NCI-H510A (cell line): ENCODE measurements around the gene GTF3C1.

Experiments used
- DNase-seq: peaks from one replicate; lab custom pipeline; 2025; lab: John Stamatoyannopoulos, UW

GTF3C1 gene

DNA sequence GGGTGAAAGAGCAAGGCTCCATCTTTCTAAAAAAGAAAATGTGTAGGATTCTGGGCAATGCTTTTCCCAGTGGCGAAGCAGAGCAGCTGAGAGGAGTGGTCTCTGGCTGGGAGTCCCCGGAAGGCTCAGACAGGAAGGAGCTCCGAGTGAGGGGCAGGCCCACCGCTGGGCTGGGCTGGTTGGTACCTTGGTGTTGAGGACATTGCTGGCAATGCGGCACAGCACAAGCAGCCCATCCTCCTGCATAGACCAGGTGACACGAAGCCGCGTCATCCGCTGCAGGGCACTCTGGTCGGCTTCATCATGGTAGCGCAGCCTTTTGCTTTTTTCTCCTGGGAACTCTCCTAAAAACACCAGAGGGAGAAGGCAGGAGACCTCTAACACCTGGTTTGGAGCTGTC, 63.9 kb downstream of the GTF3C1 start:
- DNase-seq, result no peak

DNA sequence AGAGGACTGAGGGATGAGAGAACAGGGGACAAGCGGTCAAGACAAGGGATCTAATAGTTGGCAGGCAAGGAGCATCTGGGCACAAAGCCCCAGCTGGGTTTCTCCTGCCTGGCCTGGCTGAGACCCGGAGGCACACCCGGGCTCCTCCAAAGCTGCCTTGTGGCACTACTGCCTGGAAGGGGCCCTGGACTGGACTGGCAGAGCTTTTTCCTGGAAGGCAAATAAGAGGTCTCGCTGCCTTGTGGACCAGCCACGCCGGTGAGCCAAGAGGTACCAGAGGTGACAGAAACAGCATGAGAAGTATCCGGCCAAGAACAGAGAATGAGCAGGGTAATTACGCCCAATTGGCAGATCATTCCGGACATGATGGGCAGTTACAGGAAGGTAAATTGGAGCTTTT, 64.6 kb downstream of the GTF3C1 start:
- DNase-seq, result no peak

DNA sequence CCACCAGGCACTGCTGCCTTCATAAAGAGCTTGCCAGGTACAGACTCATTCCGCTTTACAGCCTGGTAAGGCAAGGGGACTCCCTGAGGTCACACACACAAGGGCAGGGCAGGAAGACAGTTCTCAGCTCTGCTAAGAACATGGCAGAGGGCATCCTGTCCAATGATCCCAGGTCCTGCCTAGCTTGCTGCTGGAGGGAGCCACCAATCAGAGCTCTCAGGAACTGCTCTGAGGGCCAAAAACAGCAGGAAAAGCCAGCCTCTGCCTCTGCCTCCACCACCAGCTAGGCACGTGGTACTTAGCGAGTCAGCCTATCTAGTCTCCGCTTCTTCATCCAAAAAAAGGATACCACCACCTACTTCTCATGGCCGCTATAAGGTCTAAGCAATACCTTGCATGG, 66.1 kb downstream of the GTF3C1 start:
- DNase-seq, result no peak

DNA sequence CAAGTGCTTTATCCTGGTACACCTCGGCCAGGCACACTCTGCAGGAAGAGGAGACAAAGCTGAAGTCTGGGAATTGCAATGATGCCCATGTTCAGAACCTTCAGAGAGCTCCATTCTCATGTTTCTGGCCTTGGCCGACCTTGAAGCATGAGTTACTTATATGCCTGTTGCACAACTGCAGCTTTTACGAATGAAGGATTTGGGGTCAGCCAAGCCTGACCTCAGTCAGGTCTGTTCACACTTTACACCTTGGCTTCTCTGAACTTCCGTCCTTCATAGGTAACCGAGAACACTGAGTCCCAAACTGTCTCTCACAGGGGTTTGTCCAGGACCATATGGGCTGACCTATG, 66.7 kb downstream of the GTF3C1 start:
- DNase-seq, result no peak

DNA sequence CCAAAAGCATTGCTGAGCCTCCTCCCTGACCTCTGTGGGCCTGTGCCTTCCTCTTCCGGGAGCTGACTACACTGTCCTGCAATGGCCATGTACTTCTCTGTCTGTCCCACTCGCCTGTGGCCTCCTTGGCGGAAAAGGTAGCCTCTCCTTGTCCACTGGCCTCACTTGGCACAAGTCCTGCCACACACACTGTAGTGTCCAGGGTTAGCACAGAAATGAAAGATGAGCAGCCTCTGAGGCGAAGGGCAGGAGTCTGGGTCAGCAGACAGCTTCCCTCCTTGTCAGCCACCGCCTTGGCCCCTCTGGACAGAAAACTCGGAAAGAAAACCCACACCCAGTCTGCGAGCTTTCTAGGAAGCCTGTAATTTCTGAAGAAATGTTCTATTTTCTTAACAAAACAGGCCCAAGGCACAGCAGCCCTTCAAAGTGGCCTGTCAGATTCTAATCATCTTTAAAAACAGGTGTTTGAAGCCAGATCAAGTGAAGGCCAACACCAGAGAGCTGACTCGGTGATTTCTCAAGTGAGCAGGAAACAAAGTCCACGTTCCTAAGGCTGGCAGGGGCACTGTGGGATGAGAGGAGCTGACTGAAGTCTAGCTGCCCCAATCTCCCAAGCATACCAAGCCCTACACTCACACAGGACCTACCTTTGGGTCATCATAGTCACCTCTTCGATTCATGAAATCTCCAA, 67.2 kb downstream of the GTF3C1 start:
- DNase-seq, result no peak

DNA sequence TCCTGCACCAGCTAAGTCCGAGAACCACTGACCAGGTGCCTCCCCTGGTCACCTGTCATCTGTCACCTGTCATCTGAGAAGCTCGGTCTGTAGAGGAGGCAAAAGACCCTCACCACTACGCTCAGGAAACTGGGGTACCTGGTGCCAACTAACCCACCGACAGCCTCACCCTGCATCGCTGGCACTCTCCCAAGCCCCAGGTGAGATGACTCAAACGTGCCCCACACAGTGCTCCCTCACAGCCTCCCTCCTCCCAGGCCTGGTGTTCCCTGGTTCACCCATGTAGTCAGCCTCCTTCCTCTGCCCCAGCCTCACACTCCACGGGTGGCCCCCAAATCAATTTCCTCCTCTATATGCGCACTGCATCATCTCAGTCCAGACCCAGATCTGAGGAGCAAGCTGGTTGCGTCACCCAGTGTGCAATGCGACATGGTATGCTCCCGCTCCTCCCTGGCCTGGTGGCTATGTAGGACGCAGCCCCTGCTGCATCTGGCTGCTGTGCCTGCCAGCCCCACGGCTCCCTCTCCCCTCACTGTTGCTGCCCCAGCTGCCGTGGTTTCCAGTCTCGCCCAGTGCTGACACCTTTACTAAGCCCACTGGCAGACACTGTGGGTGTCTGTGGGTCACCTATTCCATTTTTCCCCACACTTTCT, 68.3 kb downstream of the GTF3C1 start:
- DNase-seq, result no peak

DNA sequence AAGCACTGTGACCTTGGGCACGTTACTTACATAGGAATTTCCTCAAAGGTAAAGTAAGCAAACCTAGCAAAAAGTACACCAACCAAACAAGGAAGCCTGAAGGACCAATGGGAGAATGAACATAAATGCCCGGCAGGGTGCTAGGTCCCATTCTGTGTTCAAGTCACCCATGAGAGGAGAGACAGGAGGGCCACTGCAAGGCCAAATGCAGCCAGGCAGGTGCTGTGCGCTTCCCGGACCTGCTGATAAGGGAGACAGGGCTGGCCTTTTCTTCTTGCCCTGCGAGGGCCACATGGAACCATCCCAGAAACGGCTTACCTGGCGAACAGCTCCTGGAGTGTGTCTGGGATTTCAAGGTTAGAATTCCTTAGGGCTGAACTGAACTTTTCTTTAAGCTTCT, 69.0 kb downstream of the GTF3C1 start:
- no peak for DNase-seq

DNA sequence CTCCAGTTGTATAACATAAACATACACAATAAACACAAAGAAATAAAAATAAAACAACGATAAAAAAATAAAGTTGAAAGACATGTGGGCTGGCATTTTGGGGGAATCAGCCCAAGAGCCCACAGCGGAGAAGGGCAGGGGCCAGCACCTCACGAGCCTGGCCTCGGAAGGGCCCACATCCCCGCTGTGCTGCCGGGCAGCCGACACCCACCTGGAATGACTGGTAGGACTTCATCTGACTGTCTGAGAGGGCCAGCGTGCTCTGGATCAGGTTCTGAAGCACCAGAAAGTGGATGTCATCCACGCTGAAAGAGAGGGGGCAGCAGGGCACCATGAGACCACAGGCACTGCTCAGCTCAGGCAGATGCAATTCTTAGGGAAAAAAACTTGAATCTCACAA, 73.5 kb downstream of the GTF3C1 start:
- no peak for DNase-seq

DNA sequence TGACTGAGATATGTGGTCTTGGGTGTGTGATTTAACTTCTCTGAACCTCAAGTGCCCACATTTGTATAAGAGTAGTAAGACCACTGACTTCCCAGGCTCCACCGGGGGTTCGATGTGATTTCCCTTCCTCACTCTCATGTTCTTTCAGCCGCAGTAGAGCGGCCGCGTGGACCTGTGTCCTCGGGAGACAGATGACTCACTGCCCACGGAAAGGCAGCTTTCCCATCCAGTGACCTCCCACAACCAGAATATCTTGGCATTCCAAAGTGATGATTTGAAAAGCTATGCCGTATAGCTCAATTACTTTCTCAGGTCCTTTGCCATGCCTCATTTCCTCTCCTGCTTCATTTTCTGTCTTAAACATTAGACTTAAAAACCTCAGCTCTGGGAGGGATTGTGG, 74.2 kb downstream of the GTF3C1 start:
- no peak for DNase-seq

DNA sequence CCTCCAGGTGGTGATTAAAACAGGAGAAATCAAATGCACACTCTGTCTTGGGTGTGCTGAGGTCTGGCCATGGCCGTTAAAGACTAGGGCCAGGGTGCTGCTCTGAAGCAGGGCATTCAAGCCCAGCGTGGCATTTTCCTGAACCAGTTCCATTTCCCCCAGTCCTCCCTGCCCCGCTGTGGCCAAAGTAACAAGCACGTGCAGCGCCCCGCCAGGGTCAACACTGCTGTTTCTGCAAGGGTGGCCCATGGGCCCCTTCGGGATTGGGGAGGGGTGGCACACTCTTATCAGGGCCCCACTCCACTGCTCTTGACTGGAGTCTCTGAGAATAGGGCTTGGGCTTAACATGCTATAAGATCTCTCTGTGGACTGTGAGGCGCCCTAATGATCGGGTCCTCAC, 74.8 kb downstream of the GTF3C1 start:
- no peak for DNase-seq

DNA sequence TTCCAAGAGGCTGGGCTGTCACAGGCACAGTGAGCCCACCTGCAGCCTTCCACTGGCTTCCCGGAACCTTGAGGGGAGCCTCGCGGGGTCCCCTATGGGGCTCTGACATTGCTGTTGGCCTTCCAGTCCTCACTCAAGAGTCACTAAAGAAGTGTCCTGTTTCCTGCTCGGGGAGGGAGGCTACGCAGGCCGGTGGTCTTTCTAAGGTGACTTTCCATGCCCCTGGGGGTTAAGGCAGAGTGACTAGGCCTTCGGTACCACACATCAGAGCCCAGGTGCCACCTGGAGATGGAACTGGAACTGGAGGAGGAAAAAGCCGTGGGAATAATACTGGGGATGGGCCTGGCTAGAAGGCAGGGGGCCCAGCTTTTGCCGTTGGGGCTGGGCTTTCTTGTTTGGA, 75.7 kb downstream of the GTF3C1 start:
- no peak for DNase-seq

DNA sequence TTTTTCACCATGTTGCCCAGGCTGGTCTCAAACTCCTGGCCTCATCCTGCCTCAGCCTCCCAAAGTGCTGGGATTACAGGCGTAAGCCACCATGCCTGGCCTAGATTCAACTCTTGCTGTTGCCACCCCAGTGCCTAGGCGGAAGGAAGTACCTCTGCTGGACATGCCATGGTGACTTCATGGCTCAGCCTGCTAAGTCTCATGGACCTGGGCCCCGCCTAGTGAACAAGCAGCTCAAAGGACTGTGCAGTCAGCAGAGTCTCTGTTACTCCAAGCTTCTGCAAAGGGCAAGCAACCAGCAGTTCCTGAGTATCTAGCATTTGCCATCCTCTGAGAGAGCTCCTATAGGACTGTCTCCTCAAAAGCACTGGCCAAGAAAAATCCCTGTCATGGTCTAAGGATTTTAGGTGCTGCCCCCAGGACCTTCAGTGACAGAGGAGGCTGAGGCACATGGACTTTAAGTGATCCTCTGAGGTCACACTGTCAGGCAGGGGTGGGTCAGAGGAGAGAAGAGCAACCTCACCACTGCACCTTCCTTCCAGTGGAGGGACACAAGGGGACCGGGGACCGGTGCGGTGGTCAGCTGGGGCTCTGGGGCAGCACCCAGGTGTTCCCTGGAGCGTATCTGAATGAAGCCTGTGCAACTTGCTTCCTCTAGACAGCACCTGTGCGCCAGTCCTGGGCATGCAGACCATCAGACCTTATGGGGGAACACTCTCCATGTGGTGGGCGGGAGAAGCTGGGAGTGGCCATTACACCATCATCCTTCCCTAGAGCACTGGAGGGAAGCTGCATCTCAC, 76.4 kb downstream of the GTF3C1 start:
- DNase-seq, result no peak

DNA sequence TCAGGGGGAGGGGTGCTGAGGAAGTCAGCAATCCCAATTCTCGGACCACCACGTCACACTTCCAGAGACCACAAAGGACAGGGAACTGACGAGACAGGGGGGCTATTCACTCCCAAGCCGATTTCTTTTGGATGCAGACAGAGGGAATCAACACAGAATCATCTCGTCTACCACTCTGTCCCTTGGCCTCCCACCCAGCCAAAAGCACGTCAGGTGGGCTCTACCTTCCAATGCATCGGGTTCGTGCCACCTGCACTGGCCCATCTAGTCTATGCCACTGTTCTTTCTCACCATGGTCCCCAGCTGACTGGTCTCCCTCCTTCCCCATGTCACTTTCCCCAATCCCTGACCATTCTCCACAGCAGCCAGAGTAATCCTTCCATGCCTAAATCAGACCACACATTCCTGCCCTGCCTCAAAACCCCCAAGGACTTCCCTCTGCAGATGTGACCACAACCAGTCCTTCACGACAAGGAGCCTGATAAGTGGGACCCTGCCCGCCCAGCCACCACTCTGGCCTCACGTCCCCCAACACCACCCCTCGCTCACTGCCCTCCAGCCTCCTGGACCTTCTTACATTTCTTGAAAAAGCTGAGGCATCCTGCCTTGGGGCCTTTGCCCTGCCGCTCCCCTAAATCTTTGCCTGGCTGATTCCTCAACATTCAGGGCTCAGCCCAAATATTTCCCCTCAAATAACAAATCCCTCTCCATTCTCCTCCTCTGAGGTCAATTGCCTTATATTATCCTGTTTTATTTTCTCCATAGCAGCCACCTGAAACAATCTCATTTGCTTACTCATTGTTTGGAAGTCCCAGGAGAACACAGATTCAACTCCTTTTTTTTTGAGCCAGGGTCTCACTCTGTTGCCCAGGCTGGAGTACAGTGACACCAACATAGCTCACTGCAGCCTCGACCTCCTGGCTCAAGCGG, 77.4 kb downstream of the GTF3C1 start:
- no peak for DNase-seq

DNA sequence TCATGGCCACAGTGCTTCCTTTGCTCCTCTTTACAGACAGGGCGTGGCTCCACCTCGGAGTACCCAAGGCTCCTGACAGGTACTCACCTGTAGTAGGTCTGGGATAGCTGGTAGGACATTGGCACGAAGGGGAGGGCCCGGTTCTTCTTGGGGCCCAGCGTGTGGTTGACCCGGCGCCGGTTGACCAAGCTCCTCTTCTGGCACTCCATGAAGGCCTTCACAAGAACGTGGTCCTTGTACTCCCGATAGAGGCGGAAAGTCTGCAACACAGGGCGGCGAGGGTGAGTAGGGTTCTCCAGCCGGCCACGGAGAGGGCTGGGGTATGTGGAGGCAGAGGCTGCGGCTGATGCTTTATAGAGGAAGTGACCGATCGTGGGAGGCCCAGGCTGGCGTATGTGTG, 78.1 kb downstream of the GTF3C1 start:
- no peak for DNase-seq

DNA sequence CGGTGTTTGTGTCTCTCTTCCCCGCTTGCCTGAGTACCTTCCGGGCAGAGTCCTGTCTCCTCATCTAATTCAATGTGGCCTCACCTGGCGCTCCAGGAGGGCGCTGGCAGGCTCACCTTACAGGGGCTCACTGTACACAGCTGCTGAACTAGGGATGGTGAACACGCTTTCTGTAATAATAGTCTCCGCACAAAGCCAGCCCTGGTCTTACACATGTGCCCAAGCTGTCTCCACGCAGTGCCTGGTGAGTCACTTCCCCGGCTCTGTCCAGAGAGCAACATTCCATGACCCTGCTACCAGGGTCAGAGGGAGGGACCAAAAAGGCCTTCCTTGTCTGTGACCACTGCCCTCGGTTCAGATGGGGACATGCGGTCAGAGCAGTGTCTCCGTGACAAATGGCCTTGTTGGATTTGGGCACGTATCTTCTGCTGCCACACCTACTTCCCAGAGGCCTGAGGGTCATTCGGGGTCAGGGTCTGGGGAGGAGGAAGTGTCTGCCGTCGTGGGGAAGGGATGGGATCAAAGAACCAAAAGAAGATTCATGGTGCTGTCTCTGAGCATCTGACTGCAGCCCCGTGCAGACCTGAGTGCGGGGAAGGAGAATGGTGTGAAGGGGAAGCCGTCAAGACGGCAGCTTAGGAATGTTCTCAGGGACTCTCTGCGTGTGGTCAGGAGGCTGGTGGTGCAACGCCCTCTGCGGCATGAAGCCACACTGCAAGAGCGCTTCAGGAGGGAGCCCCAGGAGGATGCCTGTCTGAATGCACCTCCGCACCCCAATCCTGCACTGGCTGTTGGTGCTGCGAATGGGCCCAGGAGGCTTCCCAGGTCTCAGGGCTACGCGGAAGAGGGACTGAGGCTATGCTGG, 78.9 kb downstream of the GTF3C1 start:
- DNase-seq, result no peak

DNA sequence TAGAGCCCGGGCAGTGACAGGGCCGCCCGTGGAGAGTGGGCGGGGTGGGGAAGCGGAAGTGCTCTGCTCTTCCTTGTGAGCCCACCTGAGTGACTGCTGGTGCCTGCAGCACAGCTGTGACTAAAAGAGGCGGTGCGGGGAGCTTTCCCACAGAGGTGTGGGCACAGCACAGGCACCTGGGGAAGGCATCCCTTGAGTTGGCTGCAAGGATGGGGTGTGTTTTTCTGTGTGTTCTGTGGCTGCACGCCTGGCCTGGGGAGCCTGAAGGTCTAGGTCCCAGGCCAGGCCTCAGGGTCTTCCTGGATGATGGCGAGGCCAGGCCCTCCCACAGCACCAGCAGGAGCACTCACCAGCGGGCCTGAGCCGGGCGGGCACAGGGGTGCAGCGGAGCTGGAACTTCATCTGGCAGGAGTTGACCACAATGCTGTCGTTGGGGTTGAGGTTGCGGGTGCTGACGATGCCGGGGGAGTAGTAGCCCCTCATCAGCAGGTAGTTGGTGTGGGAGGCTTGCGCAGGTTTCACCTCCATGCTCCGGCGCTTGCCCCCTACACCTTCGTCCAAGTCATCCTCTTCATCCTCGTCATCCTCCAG, 80.7 kb downstream of the GTF3C1 start:
- DNase-seq, result no peak

DNA sequence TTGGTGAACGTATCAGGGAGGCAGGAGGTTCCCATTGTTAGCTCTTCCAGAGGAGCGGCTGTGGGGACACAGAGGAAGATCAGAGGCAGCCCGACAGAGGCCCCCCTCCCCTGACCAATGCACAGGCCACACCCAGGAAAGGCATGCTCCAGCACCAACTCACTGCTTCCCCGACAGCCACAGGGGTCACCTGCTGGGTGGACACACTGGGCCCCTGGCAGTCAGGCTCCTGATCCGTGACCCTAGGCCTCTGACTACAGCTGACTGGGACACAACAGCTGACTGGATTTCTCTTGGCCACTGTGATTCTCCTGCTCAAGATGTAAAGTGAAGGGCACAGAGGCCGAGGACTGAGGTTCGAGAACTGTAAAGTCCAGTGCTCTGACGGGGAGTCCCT, 84.2 kb downstream of the GTF3C1 start:
- no peak for DNase-seq

DNA sequence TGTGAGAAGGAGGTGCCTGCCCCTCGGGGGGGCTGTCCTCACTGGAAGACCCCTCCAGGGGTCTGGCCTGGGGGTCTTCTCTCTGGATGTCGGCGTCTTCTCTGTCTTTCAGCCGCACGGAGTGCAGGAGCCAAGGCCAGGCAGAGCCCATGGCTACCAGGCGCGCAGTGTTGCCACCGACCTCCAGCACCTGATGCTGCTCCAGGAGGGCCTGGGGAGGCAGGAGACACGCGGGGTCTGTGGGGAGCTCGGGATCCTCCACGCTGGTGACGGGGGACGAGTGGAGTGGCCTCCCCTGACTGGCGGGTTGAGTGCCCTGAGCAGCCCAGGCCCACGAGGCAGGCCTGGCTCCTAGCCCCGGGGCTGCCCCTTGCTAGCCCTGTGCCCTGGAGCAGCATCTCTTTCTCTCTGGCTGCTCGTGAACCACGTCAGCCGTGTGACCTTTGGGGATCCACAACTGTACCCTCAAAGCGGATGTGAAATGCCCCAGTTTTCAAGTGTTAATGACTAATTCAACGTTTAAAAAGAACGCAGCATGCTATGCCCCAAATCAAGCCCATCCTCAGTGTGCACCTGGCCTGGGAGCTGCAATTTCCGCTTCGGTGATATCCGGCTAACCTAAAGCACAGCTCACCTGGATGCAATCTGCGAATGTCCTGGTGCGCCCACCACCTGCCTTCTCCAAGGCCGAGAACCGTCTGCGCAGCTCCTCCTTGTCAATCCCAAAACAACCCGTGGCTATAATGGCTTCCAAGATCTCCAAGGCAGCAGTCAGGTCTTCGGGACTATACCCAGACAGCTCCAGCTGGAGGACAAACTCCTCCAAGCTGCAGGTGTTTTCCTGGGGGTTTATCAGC, 84.9 kb downstream of the GTF3C1 start:
- no peak for DNase-seq

DNA sequence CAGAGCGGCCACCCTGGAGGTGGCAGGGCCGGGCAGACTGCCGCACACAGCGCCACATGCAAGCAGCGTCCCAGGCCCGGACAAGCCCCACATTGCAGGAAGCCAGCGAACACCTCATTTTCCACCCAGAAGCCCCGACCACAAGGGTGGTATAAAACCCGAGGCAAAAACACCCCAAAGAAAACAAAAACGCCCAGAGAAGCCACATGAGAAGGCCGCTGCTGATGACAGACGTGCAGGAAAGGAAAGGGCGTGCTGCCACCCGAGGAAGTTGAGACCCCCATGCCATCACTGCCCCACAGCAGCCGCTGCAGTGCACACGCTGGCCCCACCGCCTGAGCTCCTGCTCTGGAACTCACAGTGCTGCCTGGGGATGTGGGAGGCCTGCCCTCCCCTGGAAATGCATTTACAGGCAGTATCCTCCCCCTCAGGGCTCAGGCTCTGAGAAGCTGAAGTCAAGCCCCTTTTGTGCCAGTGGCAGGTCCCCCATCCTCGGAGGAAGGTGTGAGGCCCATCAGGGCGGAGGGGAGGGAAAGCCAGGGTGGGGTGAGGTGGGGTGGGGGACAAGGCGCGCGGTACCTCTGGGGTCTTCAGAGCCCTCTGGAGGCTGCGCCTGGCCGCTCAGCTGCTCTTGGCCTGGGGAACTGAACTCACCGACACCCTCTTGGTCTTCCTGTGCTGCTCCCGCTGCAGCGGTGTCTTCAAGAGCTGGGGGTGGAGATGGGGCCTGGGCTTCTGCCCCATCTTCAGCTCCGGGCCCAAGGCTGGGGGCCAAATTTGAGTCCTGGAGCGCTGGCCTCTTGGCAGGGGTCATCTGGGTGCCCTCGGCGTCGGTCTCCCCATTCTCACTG, 85.7 kb downstream of the GTF3C1 start:
- DNase-seq, result no peak
